HG02642 (cell line): ENCODE data around the gene TBC1D10A.
A peak's percentile ranks its signal among the peaks of the same experiment; 100 is the strongest.

Experiments
- ATAC-seq: cut with Tn5 transposase; IDR thresholded peaks from one replicate; pipeline ENCODE4 v1.9.1; 2021; ENCODE audit warnings: mild to moderate bottlenecking; ENCODE audit not compliant: unreplicated experiment, poor library complexity

TBC1D10A gene

GRCh38 chr22:30305519-30305905 is 21.2 kb downstream of the TBC1D10A start:
- peak; percentile 39 for ATAC-seq

GRCh38 chr22:30304495-30305244 is 22.1 kb downstream of the TBC1D10A start:
- no peak for ATAC-seq

GRCh38 chr22:30302810-30303138 is 24.0 kb downstream of the TBC1D10A start:
- no peak for ATAC-seq

- ATAC-seq, result no peak
These were observed 24.5 kb downstream of the TBC1D10A start for GRCh38 chr22:30301995-30302809.

- no peak for ATAC-seq
These were observed 27.4 kb downstream of the TBC1D10A start for GRCh38 chr22:30299322-30299721.

- no peak for ATAC-seq
These were observed 28.6 kb downstream of the TBC1D10A start for GRCh38 chr22:30297991-30298701.

- ATAC-seq, result no peak
These were observed 29.3 kb downstream of the TBC1D10A start for GRCh38 chr22:30297276-30297990.

- no peak for ATAC-seq
These were observed 29.9 kb downstream of the TBC1D10A start for GRCh38 chr22:30296833-30297232.

- ATAC-seq, result no peak
These were observed 30.4 kb downstream of the TBC1D10A start for GRCh38 chr22:30296324-30296723.

GRCh38 chr22:30295576-30295975 is 31.2 kb downstream of the TBC1D10A start:
- ATAC-seq, result no peak

- no peak for ATAC-seq
These were observed 31.9 kb downstream of the TBC1D10A start for GRCh38 chr22:30294830-30295229.

GRCh38 chr22:30294066-30294465 is 32.7 kb downstream of the TBC1D10A start:
- ATAC-seq, result no peak

- no peak for ATAC-seq
These were observed 33.7 kb downstream of the TBC1D10A start for GRCh38 chr22:30293026-30293425.

GRCh38 chr22:30292069-30292970 is 34.4 kb downstream of the TBC1D10A start:
- no peak for ATAC-seq

- ATAC-seq, result no peak
These were observed 35.5 kb downstream of the TBC1D10A start for GRCh38 chr22:30291058-30291892.

- ATAC-seq, result peak; percentile 3
These were observed 36.2 kb downstream of the TBC1D10A start for GRCh38 chr22:30290342-30291057.

GRCh38 chr22:30289980-30290313 is 36.8 kb downstream of the TBC1D10A start:
- ATAC-seq, result peak; percentile 10
